Testis (tissue), 3 donors: ENCODE measurements around the gene MAEA. TPM values are rescaled to one million over a fixed set of nuclear protein-coding genes. Genes with fewer than 3 reads are reported as not detected.

Experiments
- DNase-seq: peaks from one replicate; pipeline ENCODE4 v3.0.0-alpha.2; 2019
- H3K27ac ChIP-seq, 2 donors: fragments of 200-600 bp; sonication (generic); one replicate each; pipeline ENCODE4 v1.5.1; 2019
- H3K27me3 ChIP-seq: fragments of 200-600 bp; sonication (generic); one replicate; pipeline ENCODE4 v1.5.1; 2019
- H3K36me3 ChIP-seq: fragments of 200-600 bp; sonication (generic); one replicate; pipeline ENCODE4 v1.5.1; 2017; ENCODE audit warnings: low read depth; ENCODE audit errors: missing control alignments
- H3K4me1 ChIP-seq: fragments of 200-600 bp; sonication (generic); one replicate; pipeline ENCODE4 v1.5.1; 2019
- H3K4me3 ChIP-seq, 2 donors: fragments of 200-600 bp; sonication (generic); one replicate each; pipeline ENCODE4 v1.5.1; 2017 to 2019
- H3K9me3 ChIP-seq: fragments of 200-600 bp; sonication (generic); one replicate; pipeline ENCODE4 v1.5.1; 2017
- CTCF ChIP-seq, 3 experiments: fragments of 450-650 bp in 2 of 3; fragments of 200-600 bp in 1 of 3; sonication (generic) in 1 of 3; IDR thresholded peaks; one replicate each; pipeline ENCODE4 v1.5.1; 2016 to 2019; ENCODE audit warnings: antibody characterized with exemption in 3 of 3, mild to moderate bottlenecking in 2 of 3, moderate library complexity in 1 of 3
- POLR2A ChIP-seq: fragments of 450-650 bp; IDR thresholded peaks from one replicate; pipeline ENCODE4 v1.6.1; 2017; ENCODE audit warnings: antibody characterized with exemption, mild to moderate bottlenecking, moderate library complexity
- WGBS, 2 donors: methylation state at CpG; one replicate each; pipeline ENCODE4 v1.1.5; 2018; 5-methylcytosine and 5-hydroxymethylcytosine counted together
- intact Hi-C: fragments of 100-400 bp; cut with DNase I; formaldehyde crosslinking; loops from one replicate; pipeline ENCODE4 v1.15.1; 2023; ENCODE audit warnings: low total_unique reads
- polyA plus RNA-seq: library from polyadenylated mRNA; stranded (reverse); fragments of 350-450 nt; fragmentation: Illumina TruSeq; extraction: RNeasy Lipid Tissue Mini Kit (QIAGEN cat#74804); gene quantifications from one replicate; pipeline ENCODE4 v1.2.3, GENCODE V29; 2014; ENCODE audit warnings: low read depth, low replicate concordance; ENCODE audit not compliant: insufficient read depth
- total RNA-seq, 2 donors: library from RNA; depleted of rRNA; stranded (reverse); fragments of >200 nt; gene quantifications; one replicate each; pipeline ENCODE4 v1.2.3, GENCODE V29; 2016

MAEA gene
- total and polyA plus RNA-seq, 3 donors from 2014 or later: 71.2 to 129 (median 94.2) TPM

DNA sequence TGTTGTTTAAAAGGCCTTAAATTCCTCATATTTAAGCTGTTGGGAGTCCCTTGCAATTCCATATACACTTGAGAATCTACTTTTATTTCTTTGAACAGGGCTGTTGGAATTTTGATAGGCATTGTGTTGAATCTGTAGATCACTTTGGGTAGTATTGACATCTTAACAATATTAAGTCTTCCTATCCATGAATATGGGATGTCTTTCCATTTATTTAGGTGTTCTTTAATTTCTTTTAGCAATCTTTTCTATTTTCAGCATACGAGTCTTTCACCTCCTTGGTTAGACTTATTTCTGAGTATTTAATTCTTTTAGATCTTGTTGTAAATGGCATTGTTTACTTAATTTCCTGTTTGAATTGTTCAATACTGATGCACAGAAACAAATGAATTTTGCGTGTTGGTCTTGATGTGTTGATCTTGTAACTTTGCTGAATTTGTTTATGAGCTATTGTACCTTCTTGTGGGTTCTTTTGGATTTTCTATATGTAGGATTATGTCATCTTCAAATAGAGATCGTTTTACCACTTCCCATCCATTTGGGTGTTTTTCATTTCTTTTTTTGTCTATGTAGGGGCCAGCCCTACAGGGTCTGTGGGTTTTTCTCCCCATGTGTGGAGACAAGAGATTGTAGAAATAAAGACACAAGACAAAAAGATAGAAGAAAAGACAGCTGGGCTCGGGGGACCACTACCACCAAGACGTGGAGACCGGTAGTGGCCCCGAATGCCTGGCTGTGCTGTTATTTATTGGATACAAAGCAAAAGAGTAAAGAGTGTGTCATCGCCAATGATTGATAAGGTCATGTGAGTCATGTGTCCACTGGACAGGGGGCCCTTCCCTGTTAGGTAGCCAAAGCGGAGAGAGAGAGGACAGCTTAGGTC lies 22.6 kb upstream of the MAEA start:
- TF ChIP-seq CTCF (IDR thresholded peaks at IDR 0.05) (no peak), POLR2A (no peak)
- intact Hi-C loops: no loop called here
- H3K27me3 ChIP-seq: no peaks in the 10 kb centered on the region
- no peaks in the 10 kb centered on the region for H3K4me1 ChIP-seq
- no peaks in the 10 kb centered on the region for H3K9me3 ChIP-seq
- H3K27ac ChIP-seq: no peak overlapping the region
- no peak overlapping the region for H3K4me3 ChIP-seq
- 90 to 91% methylated on average over 9 of the region's 9 CpGs for WGBS, 2 donors
- H3K36me3 ChIP-seq: no peaks in the 10 kb centered on the region
- DNase-seq: no peak

DNA sequence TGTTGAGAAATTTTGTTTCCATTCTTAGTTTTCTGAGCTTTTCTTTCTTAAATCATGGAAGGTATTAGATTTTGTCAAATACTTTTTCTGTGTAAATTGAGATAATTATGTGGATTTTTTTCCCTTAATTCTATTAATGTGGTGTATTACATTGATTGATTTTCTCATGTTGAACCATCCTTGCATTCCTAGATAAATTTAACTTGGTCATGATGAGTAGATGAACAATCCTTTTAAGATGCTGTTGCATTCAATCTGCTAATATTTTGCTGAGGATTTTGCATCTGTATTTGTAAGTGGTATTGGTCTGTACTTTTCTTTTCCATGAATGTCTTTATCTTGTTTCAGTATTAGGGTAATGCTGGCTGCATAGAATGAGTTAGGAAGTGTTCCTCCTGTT lies 20.5 kb upstream of the MAEA start:
- no peaks in the 10 kb centered on the region for H3K9me3 ChIP-seq
- no peak for TF ChIP-seq CTCF (IDR thresholded peaks at IDR 0.05)
- TF ChIP-seq POLR2A: no peak
- no peaks in the 10 kb centered on the region for H3K4me1 ChIP-seq
- H3K4me3 ChIP-seq: no peak overlapping the region
- no peaks in the 10 kb centered on the region for H3K36me3 ChIP-seq
- no peak overlapping the region for H3K27ac ChIP-seq
- DNase-seq: no peak
- no peaks in the 10 kb centered on the region for H3K27me3 ChIP-seq
- intact Hi-C loops: no loop called here

DNA sequence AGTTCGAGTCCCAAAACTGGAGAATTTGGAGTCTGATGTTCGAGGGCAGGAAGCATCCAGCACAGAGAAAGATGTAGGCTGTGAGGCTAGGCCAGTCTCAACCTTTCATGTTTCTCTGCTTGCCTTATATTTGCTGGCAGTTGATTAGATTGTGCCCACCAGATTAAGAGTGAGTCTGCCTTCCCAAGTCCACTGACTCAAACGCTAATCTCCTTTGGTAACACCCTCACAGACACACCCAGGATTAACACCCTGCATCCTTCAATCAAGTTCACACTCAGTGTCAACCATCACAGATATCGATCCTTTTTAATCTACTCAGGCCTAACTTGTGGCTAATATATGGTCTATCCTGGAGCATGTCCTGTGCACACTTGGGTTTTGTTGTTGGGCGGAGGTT lies 18.0 kb upstream of the MAEA start:
- TF ChIP-seq CTCF (IDR thresholded peaks at IDR 0.05) (no peak), POLR2A (no peak)
- WGBS, 2 donors: 93 to 94% methylated on average over 5 of the region's 5 CpGs
- no peaks in the 10 kb centered on the region for H3K36me3 ChIP-seq
- intact Hi-C loops: no loop called here
- H3K27ac ChIP-seq: no peak overlapping the region
- no peaks in the 10 kb centered on the region for H3K27me3 ChIP-seq
- H3K4me3 ChIP-seq: no peak overlapping the region
- no peaks in the 10 kb centered on the region for H3K9me3 ChIP-seq
- H3K4me1 ChIP-seq: no peaks in the 10 kb centered on the region
- DNase-seq: no peak

DNA sequence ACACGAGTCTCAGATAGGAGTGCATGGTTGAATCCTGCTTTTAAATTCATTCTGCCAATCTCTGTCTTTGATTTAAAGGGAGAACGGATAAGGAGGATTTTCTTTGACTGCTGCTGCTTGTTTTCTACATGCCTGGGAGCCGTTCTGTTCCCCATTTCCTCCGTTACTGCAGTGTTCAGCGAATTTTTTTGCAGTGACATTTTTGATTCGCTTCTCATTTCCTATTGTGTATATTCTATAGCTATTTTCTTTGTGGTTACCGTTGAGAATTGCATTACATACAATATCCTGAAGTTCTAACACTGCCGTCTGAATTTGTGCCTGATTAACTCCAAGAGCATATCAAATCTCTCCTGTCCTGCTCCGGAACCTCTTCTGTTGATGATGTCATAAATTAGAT lies 14.8 kb upstream of the MAEA start:
- DNase-seq: no peak
- H3K4me3 ChIP-seq: no peak overlapping the region
- H3K27ac ChIP-seq: no peak overlapping the region
- WGBS, 2 donors: 75 to 82% methylated on average over 9 of the region's 9 CpGs
- TF ChIP-seq CTCF (IDR thresholded peaks at IDR 0.05): no peak
- TF ChIP-seq POLR2A: no peak
- no peaks in the 10 kb centered on the region for H3K27me3 ChIP-seq
- H3K36me3 ChIP-seq: no peaks in the 10 kb centered on the region
- no peaks in the 10 kb centered on the region for H3K4me1 ChIP-seq
- no peaks in the 10 kb centered on the region for H3K9me3 ChIP-seq
- intact Hi-C loops: no loop called here

- H3K36me3 ChIP-seq: no peaks in the 10 kb centered on the region
- H3K4me3 ChIP-seq: no peak overlapping the region
- TF ChIP-seq CTCF (IDR thresholded peaks at IDR 0.05) (no peak), POLR2A (no peak)
- H3K27me3 ChIP-seq: no peaks in the 10 kb centered on the region
- no peak for DNase-seq
- H3K4me1 ChIP-seq: no peaks in the 10 kb centered on the region
- intact Hi-C loops: no loop called here
- 88 to 97% methylated on average over 2 of the region's 2 CpGs for WGBS, 2 donors
- no peaks in the 10 kb centered on the region for H3K9me3 ChIP-seq
- no peak overlapping the region for H3K27ac ChIP-seq
These were observed 12.7 kb upstream of the MAEA start for GRCh38 chr4:1276984-1277383.
